Left ventricle myocardium inferior (tissue), 1 donor: Measurements from ENCODE around the gene TRMT13. TPM values are rescaled to one million over a fixed set of nuclear protein-coding genes. Genes with fewer than 3 reads are reported as not detected.

Experiments
- DNase-seq: peaks from one replicate; pipeline ENCODE4 v3.0.0-alpha.2; 2020
- H3K27ac ChIP-seq: fragments of 200-600 bp; replicated peaks from 2 replicates; pipeline ENCODE4 v1.8.0; 2021
- H3K27me3 ChIP-seq: fragments of 200-600 bp; 2 replicates; pipeline ENCODE4 v1.8.0; 2021; ENCODE audit warnings: low read depth
- H3K36me3 ChIP-seq: fragments of 200-600 bp; 2 replicates; pipeline ENCODE4 v1.8.0; 2021
- H3K4me1 ChIP-seq: fragments of 200-600 bp; 2 replicates; pipeline ENCODE4 v1.8.0; 2021
- H3K4me3 ChIP-seq: fragments of 200-600 bp; 2 replicates; pipeline ENCODE4 v1.8.0; 2021; ENCODE audit warnings: mild to moderate bottlenecking, moderate library complexity
- H3K9me3 ChIP-seq: fragments of 200-600 bp; replicated peaks from 2 replicates; pipeline ENCODE4 v1.8.0; 2021
- CTCF ChIP-seq: fragments of 200-600 bp; IDR thresholded peaks from 2 replicates; pipeline ENCODE4 v1.8.0; 2021; ENCODE audit warnings: antibody characterized with exemption, mild to moderate bottlenecking, borderline replicate concordance
- intact Hi-C: fragments of 100-400 bp; cut with micrococcal nuclease; formaldehyde crosslinking; loops from one replicate; pipeline ENCODE4 v1.11.0; 2022
- long read RNA-seq: library from polyadenylated mRNA; unstranded; transcript quantifications from one replicate; pipeline ENCODE4 v2.0.0, GENCODE V29; 2021
- total RNA-seq: library from RNA; stranded (reverse); fragmentation: NEBNext Ultra II Directional; extraction: Animal tissue kit (Norgen Biotek cat#: 25700); gene quantifications from one replicate; pipeline ENCODE4 v1.2.1, GENCODE V29; 2021
- donor health status: DM: no; HTN: yes; CAD: no; lungs with severe emphysema.

TRMT13 gene
- 7.5 TPM for total RNA-seq
- long read RNA-seq, partial matches to known transcripts = 0 of 4 reads
- long read RNA-seq, other reads (novel, unspliced or antisense) = 3 of 4 reads

GRCh38 chr1:100132566-100133477 lies at the start of gene TRMT13, which contains the start of gene SASS6:
Gene TRMT13 (plus strand): TSS chr1:100133163. CDS start chr1:100133169, 6 bp downstream.
Gene SASS6 (minus strand): TSS chr1:100132930. CDS start chr1:100132814, 116 bp downstream.
- DNase-seq = peak; percentile 96
- Histone ChIP-seq H3K27me3 (no peaks in the 10 kb centered on the region), H3K4me3 (peak within 1 kb of the TSS; percentile 86), H3K27ac (peak within 1 kb of the TSS; percentile 79), H3K36me3 (peaks cover 13% of the 10 kb centered on the region), H3K9me3 (no peaks in the 10 kb centered on the region), H3K4me1 (peaks cover 36% of the 10 kb centered on the region)
- no peak for TF ChIP-seq CTCF
- intact Hi-C loops = loop anchor here (10.0 kb wide), 1 partner anchor 142 kb away; no protein-coding TSS in a partner anchor

GRCh38 chr1:100087396-100087795 lies 45.6 kb upstream of the TRMT13 start:
- Histone ChIP-seq H3K27ac (no peak overlapping the region), H3K4me3 (no peak overlapping the region), H3K4me1 (peaks cover 4% of the 10 kb centered on the region), H3K36me3 (peaks cover 24% of the 10 kb centered on the region), H3K27me3 (no peaks in the 10 kb centered on the region), H3K9me3 (no peaks in the 10 kb centered on the region)
- intact Hi-C loops = no loop called here
- no peak for DNase-seq
- no peak for TF ChIP-seq CTCF

GRCh38 chr1:100089082-100089481 lies 43.9 kb upstream of the TRMT13 start:
- H3K27me3 ChIP-seq = no peaks in the 10 kb centered on the region
- TF ChIP-seq CTCF = no peak

GRCh38 chr1:100090471-100090870 lies 42.5 kb upstream of the TRMT13 start:
- Histone ChIP-seq H3K36me3 (peaks cover 22% of the 10 kb centered on the region), H3K27me3 (no peaks in the 10 kb centered on the region), H3K4me1 (peaks cover 4% of the 10 kb centered on the region), H3K4me3 (no peak overlapping the region), H3K27ac (no peak overlapping the region), H3K9me3 (peaks cover 4% of the 10 kb centered on the region)
- no peak for DNase-seq
- intact Hi-C loops = no loop called here
- TF ChIP-seq CTCF = no peak

More at GRCh38 chr1:100089082-100089481, 43.9 kb upstream of the TRMT13 start:
- Histone ChIP-seq H3K27ac (no peak overlapping the region), H3K36me3 (peaks cover 21% of the 10 kb centered on the region), H3K9me3 (no peaks in the 10 kb centered on the region), H3K4me3 (no peak overlapping the region), H3K4me1 (peaks cover 4% of the 10 kb centered on the region)
- intact Hi-C loops = no loop called here
- no peak for DNase-seq

- Histone ChIP-seq H3K4me1 (peaks cover 15% of the 10 kb centered on the region), H3K36me3 (peaks cover 29% of the 10 kb centered on the region), H3K9me3 (peaks cover 6% of the 10 kb centered on the region), H3K27me3 (no peaks in the 10 kb centered on the region), H3K27ac (no peak overlapping the region), H3K4me3 (no peak overlapping the region)
- intact Hi-C loops = no loop called here
- no peak for TF ChIP-seq CTCF
- DNase-seq = no peak
These were observed 32.8 kb upstream of the TRMT13 start for GRCh38 chr1:100100202-100100601.
